GM12878 (cell line): ENCODE data around the gene TOM1L2. TPM values are rescaled to one million over a fixed set of nuclear protein-coding genes. Genes with fewer than 3 reads are reported as not detected.

Experiments
- ATAC-seq: fragments of 200-7000 bp; cut with Tn5 transposase; 3 replicates; pipeline ENCODE4 v1.9.1; 2020; ENCODE audit warnings: mild to moderate bottlenecking, moderate library complexity
- BruUV-seq: library from RNA; stranded (reverse); fragments of 400-500 nt; replicated peaks from 2 replicates; lab custom pipeline; 2021; lab: Mats Ljungman, UMichigan
- CTCF ChIA-PET: fragments of 300-600 bp; sonication (Branson Sonifier 250); formaldehyde crosslinking; extraction: SDS; loops from one replicate; lab custom pipeline; 2021; ENCODE audit warnings: inconsistent platforms; lab: Yijun Ruan, JAX
- POLR2A ChIA-PET: fragments of 350-600 bp; formaldehyde crosslinking; extraction: SDS; loops from one replicate; lab custom pipeline; 2021; ENCODE audit warnings: inconsistent platforms; lab: Charles Lee
- RAD21 ChIA-PET: fragments of 300-600 bp; sonication (Branson Sonifier 250); formaldehyde crosslinking; loops from one replicate; lab custom pipeline; 2023; ENCODE audit warnings: antibody characterized with exemption; ENCODE audit not compliant: unreplicated experiment; lab: Charles Lee
- SMC1A ChIA-PET: fragments of 300-600 bp; sonication (Branson Sonifier 250); formaldehyde crosslinking; loops from one replicate; lab custom pipeline; 2023; ENCODE audit not compliant: unreplicated experiment, uncharacterized antibody; lab: Charles Lee
- DNase-seq: peaks from one replicate; pipeline ENCODE4 v3.0.0-alpha.2; 2011; ENCODE audit warnings: low read depth, low spot score
- FAIRE-seq: peaks from 3 replicates; lab custom pipeline; 2011; peaks lifted over from hg19 to GRCh38; lab: Jason Lieb, UNC
- H2AFZ ChIP-seq: 2 replicates; pipeline ENCODE4 v1.6.0; 2011; ENCODE audit warnings: low read depth, low read length, control low read depth; ENCODE audit not compliant: control insufficient read depth
- H3K27ac ChIP-seq: 2 replicates; pipeline ENCODE4 v1.5.1; 2011; ENCODE audit warnings: control low read depth; ENCODE audit not compliant: control insufficient read depth, insufficient read depth
- H3K27me3 ChIP-seq, 2 experiments: replicated peaks in 1 of 2; 2 replicates each; pipeline versions ENCODE4 v1.6.0 to v1.6.1; 2011; ENCODE audit warnings: low read length in 1 of 2; ENCODE audit not compliant: control insufficient read depth in 2 of 2, insufficient read depth in 2 of 2
- H3K36me3 ChIP-seq, 2 experiments: 2 replicates each; pipeline ENCODE4 v1.5.1; 2011; ENCODE audit warnings: low read length in 1 of 2; ENCODE audit not compliant: control insufficient read depth in 2 of 2, insufficient read depth in 2 of 2
- H3K4me1 ChIP-seq: 2 replicates; pipeline ENCODE4 v1.6.1; 2011; ENCODE audit warnings: mild to moderate bottlenecking, low read length, moderate library complexity, mixed read lengths; ENCODE audit not compliant: control insufficient read depth, insufficient read depth
- H3K4me2 ChIP-seq: 2 replicates; pipeline ENCODE4 v1.6.0; 2011; ENCODE audit warnings: control low read depth; ENCODE audit not compliant: control insufficient read depth, insufficient read depth
- H3K4me3 ChIP-seq: fragments of 200-600 bp; sonication (generic); 2 replicates; pipeline ENCODE4 v1.5.1; 2016
- H3K79me2 ChIP-seq: 2 replicates; pipeline ENCODE4 v1.6.0; 2011; ENCODE audit warnings: low read length; ENCODE audit not compliant: control insufficient read depth, insufficient read depth
- H3K9ac ChIP-seq: 2 replicates; pipeline ENCODE4 v1.8.0; 2011; ENCODE audit warnings: low read length, control low read depth, mixed read lengths; ENCODE audit not compliant: control insufficient read depth, insufficient read depth
- H3K9me3 ChIP-seq: replicated peaks from 3 replicates; pipeline ENCODE4 v1.5.1; 2011; ENCODE audit warnings: mild to moderate bottlenecking, low read length; ENCODE audit not compliant: control insufficient read depth, insufficient read depth
- H4K20me1 ChIP-seq: 2 replicates; pipeline ENCODE4 v1.6.0; 2011; ENCODE audit not compliant: control insufficient read depth, insufficient read depth
- ASH2L ChIP-seq: fragments of 300-600, 200-600 bp; sonication (generic); IDR thresholded peaks from 2 replicates; pipeline ENCODE4 v1.6.1; 2017; ENCODE audit warnings: low read depth, mild to moderate bottlenecking, borderline replicate concordance
- CHD2 ChIP-seq: IDR thresholded peaks from 2 replicates; pipeline ENCODE4 v1.6.1; 2011; ENCODE audit warnings: low read depth, low read length, improper control_type of control experiment, borderline replicate concordance
- CUX1 ChIP-seq: IDR thresholded peaks from 2 replicates; pipeline ENCODE4 v1.6.1; 2012; ENCODE audit warnings: improper control_type of control experiment, low read depth, low read length; ENCODE audit not compliant: insufficient replicate concordance
- EGR1 ChIP-seq, 2 experiments: IDR thresholded peaks; 1 replicate in 1 of 2; 2 replicates in 1 of 2; pipeline ENCODE4 v1.6.1; 2011 to 2012; ENCODE audit warnings: low read depth in 2 of 2, low read length in 2 of 2, borderline replicate concordance in 1 of 2, mild to moderate bottlenecking in 1 of 2, moderate library complexity in 1 of 2
- FOXK2 ChIP-seq: fragments of 450-650 bp; IDR thresholded peaks from 2 replicates; pipeline ENCODE4 v1.6.1; 2017; ENCODE audit warnings: mild to moderate bottlenecking, moderate library complexity
- MAX ChIP-seq: IDR thresholded peaks from 2 replicates; pipeline ENCODE4 v1.6.1; 2012; ENCODE audit warnings: low read depth, low read length, improper control_type of control experiment
- NFIC ChIP-seq: IDR thresholded peaks from 2 replicates; pipeline ENCODE4 v1.6.1; 2012; ENCODE audit warnings: low read depth, mild to moderate bottlenecking, inconsistent platforms, low read length, moderate library complexity
- NR2C2 ChIP-seq: IDR thresholded peaks from 2 replicates; pipeline ENCODE4 v1.6.1; 2011; ENCODE audit warnings: borderline replicate concordance, low read depth; ENCODE audit not compliant: control insufficient read depth, insufficient read length
- PAX5 ChIP-seq: IDR thresholded peaks from 2 replicates; pipeline ENCODE4 v1.6.1; 2011; ENCODE audit warnings: low read depth, low read length, borderline replicate concordance
- PML ChIP-seq: IDR thresholded peaks from 2 replicates; pipeline ENCODE4 v1.6.1; 2012; ENCODE audit warnings: low read length, inconsistent platforms
- SIN3A ChIP-seq: IDR thresholded peaks from 2 replicates; pipeline ENCODE4 v1.6.1; 2012; ENCODE audit warnings: low read depth, low read length, improper control_type of control experiment
- SMARCA5 ChIP-seq: fragments of 450-650 bp; IDR thresholded peaks from 2 replicates; pipeline ENCODE4 v1.6.1; 2017; ENCODE audit warnings: mild to moderate bottlenecking
- SPI1 ChIP-seq: IDR thresholded peaks from 2 replicates; pipeline ENCODE4 v1.6.1; 2011; ENCODE audit warnings: low read depth, mild to moderate bottlenecking, low read length, moderate library complexity, borderline replicate concordance; ENCODE audit not compliant: insufficient read depth
- ZNF207 ChIP-seq: fragments of 450-650 bp; IDR thresholded peaks from 2 replicates; pipeline ENCODE4 v1.6.1; 2014; ENCODE audit warnings: antibody characterized with exemption, mild to moderate bottlenecking, borderline replicate concordance
- WGBS: methylation state at CpG from one replicate; pipeline ENCODE4 v1.1.6; 2016; ENCODE audit warnings: low lambda C conversion rate; ENCODE audit not compliant: insufficient replicate concordance, insufficient coverage; ENCODE audit errors: missing lambda C conversion rate; 5-methylcytosine and 5-hydroxymethylcytosine counted together
- in situ Hi-C: fragments of 300-500 bp; cut with MboI; formaldehyde crosslinking; loops from 9 replicates; pipeline ENCODE4 v1.14.3; 2018; ENCODE audit warnings: mixed read lengths
- intact Hi-C: fragments of 100-400 bp; cut with micrococcal nuclease; formaldehyde crosslinking; loops from one replicate; pipeline ENCODE4 v1.14.2; 2022; ENCODE audit not compliant: unreplicated experiment
- polyA plus RNA-seq, 11 experiments: library from polyadenylated mRNA; depleted of rRNA in 4 of 11; unstranded in 6 of 11; stranded (reverse) in 5 of 11; fragments of >200 nt; fragmentation: Nextera tagmentation in 4 of 11; fragmentation: Illumina TruSeq in 1 of 11; extraction: Ambion mirVana in 4 of 11; extraction: Trizol in 1 of 11; gene quantifications; 1 replicate in 1 of 11; 2 replicates in 10 of 11; pipeline versions ENCODE4 v1.2.1 to v1.2.3, GENCODE V29; 2011 to 2016; ENCODE audit warnings: inconsistent platforms in 2 of 11, missing spikeins in 2 of 11, low read depth in 1 of 11
- total RNA-seq, 4 experiments: library from RNA; depleted of rRNA in 3 of 4; stranded (reverse); fragments of >200 nt in 3 of 4; fragmentation: Illumina TruSeq in 1 of 4; extraction: Trizol in 1 of 4; gene quantifications; 2 replicates each; pipeline versions ENCODE4 v1.2.1 to v1.2.3, GENCODE V29; 2013 to 2021

The TOM1L2 gene
- total and polyA plus RNA-seq, 10 of the 15 experiments (the other 5 are each of a cell fraction or from before 2014, with no cell fraction given): 0.19 to 19.2 (median 8.1) TPM

GRCh38 chr17:17839791-17840707 is 132.2 kb downstream of the TOM1L2 start:
- H3K27ac ChIP-seq: peak overlapping the region; percentile 52
- H3K27me3 ChIP-seq: no peaks in the 10 kb centered on the region
- H3K9me3 ChIP-seq: no peaks in the 10 kb centered on the region
- TSS peak; percentile 75 for BruUV-seq
- ATAC-seq: peak; percentile 82
- H2AFZ ChIP-seq: peak overlapping the region; percentile 70
- H3K9ac ChIP-seq: peak overlapping the region; percentile 49
- peak overlapping the region; percentile 71 for H3K4me3 ChIP-seq
- WGBS: under 1% methylated on average over 64 of the region's 71 CpGs
- peaks cover 38% of the 10 kb centered on the region for H3K4me1 ChIP-seq
- no peaks in the 10 kb centered on the region for H4K20me1 ChIP-seq
- RAD21 ChIA-PET: interaction anchor here (0.9 to 7.0 kb wide), 5 partner anchors 9 to 56 kb away, joined by 3 to 105 read pairs (median 4); no protein-coding TSS in a partner anchor
- FAIRE-seq: peak; percentile 87
- intact Hi-C loops: loop anchor here (2.0 to 10.0 kb wide), 3 partner anchors 21 to 855 kb away; no protein-coding TSS in a partner anchor
- SMC1A ChIA-PET: interaction anchor here (1.0 to 1.8 kb wide), 8 partner anchors 9 to 149 kb away, joined by 3 to 8 read pairs (median 4); no protein-coding TSS in a partner anchor
- in situ Hi-C loops: no loop called here
- CTCF ChIA-PET: interaction anchor here (1.0 to 2.4 kb wide), 7 partner anchors 9 to 79 kb away, joined by 3 to 9 read pairs (median 4); no protein-coding TSS in a partner anchor
- H3K36me3 ChIP-seq: no peaks in the 10 kb centered on the region
- POLR2A ChIA-PET: interaction anchor here (1.0 to 8.0 kb wide), 9 partner anchors 9 to 150 kb away, joined by 3 to 163 read pairs (median 8); no protein-coding TSS in a partner anchor
- H3K79me2 ChIP-seq: peaks cover 11% of the 10 kb centered on the region
- no peak for DNase-seq
- H3K4me2 ChIP-seq: peak overlapping the region; percentile 64
- TF ChIP-seq CHD2 (0 out of 2 replicates have a peak, but pooled peaks have one; percentile 37), NR2C2 (no peak), FOXK2 (no peak), CUX1 (no peak), SPI1 (no peak), PAX5 (0 out of 2 replicates have a peak, but pooled peaks have one; percentile 15), ZNF207 (peak; percentile 35; the same call in 1 of the 2 replicates), NFIC (no peak), SIN3A (no peak), MAX (peak; percentile 71; the same call in 1 of the 2 replicates), EGR1 (IDR thresholded peaks at IDR 0.05; ENCODE audit: borderline replicate concordance in 1 of 2, low read depth in 2 of 2, low read length in 2 of 2) (peak in 1 of 2 experiments; percentile 78; a peak in 2 of 3 replicates), ASH2L (no peak), SMARCA5 (peak; percentile 97), PML (peak; percentile 69)
